HepG2 (cell line): ENCODE data around the gene OR11H7. TPM values are rescaled to one million over a fixed set of nuclear protein-coding genes. Genes with fewer than 3 reads are reported as not detected.

Experiments used
- ATAC-seq: fragments of 200-7000 bp; cut with Tn5 transposase; 3 replicates; pipeline ENCODE4 v1.9.1; 2020; ENCODE audit warnings: mild to moderate bottlenecking, moderate library complexity
- BruUV-seq: library from RNA; stranded (reverse); fragments of 400-500 nt; replicated peaks from 2 replicates; lab custom pipeline; 2021; lab: Mats Ljungman, UMichigan
- CTCF ChIA-PET: fragments of 300-600 bp; formaldehyde crosslinking; extraction: SDS; loops from one replicate; lab custom pipeline; 2021; ENCODE audit warnings: low total read pairs, inconsistent platforms, low intra/inter-chr PET ratio; lab: Yijun Ruan, JAX
- POLR2A ChIA-PET: fragments of 350-600 bp; sonication (Branson Sonifier 250); formaldehyde crosslinking; loops from one replicate; lab custom pipeline; 2020; ENCODE audit warnings: antibody characterized with exemption, inconsistent platforms; lab: Yijun Ruan, JAX
- DNase-seq: peaks from one replicate; pipeline ENCODE4 v3.0.0-alpha.2; 2015; ENCODE audit warnings: low spot score
- FAIRE-seq: peaks from 3 replicates; lab custom pipeline; 2011; peaks lifted over from hg19 to GRCh38; lab: Jason Lieb, UNC
- H2AFZ ChIP-seq: one replicate; pipeline ENCODE4 v1.6.1; 2011; ENCODE audit warnings: low read length, inconsistent platforms
- H3K27ac ChIP-seq: fragments of 300-600 bp; 3 replicates; pipeline ENCODE4 v1.8.0; 2011; ENCODE audit warnings: mixed run types, mild to moderate bottlenecking, mixed read lengths, low read length, inconsistent platforms; ENCODE audit not compliant: insufficient read depth; ENCODE audit errors: extremely low read length
- H3K27me3 ChIP-seq, 2 experiments: fragments of 200-600 bp in 1 of 2; 2 replicates in 1 of 2; 3 replicates in 1 of 2; pipeline versions ENCODE4 v1.6.0 to v1.8.0; 2011; ENCODE audit warnings: low read length in 2 of 2, mild to moderate bottlenecking in 2 of 2, moderate library complexity in 2 of 2, inconsistent platforms in 1 of 2; ENCODE audit not compliant: insufficient read depth in 2 of 2, control insufficient read depth in 1 of 2
- H3K36me3 ChIP-seq, 2 experiments: fragments of 200-600 bp in 1 of 2; replicated peaks in 1 of 2; 2 replicates in 1 of 2; 3 replicates in 1 of 2; pipeline versions ENCODE4 v1.5.1 to v1.8.0; 2011; ENCODE audit warnings: low read length in 2 of 2, inconsistent platforms in 1 of 2; ENCODE audit not compliant: insufficient read depth in 2 of 2, control insufficient read depth in 1 of 2
- H3K4me1 ChIP-seq: 2 replicates; pipeline ENCODE4 v1.5.1; 2012; ENCODE audit warnings: low read length, inconsistent platforms; ENCODE audit not compliant: insufficient read depth
- H3K4me2 ChIP-seq: 2 replicates; pipeline ENCODE4 v1.6.0; 2011; ENCODE audit warnings: low read depth, low read length, inconsistent platforms
- H3K4me3 ChIP-seq, 3 experiments: fragments of 200-600 bp in 1 of 3; sonication (generic), shearing (Covaris generic) in 1 of 3; replicated peaks in 1 of 3; 2 replicates each; pipeline ENCODE4 v1.5.1; 2011 to 2016; ENCODE audit warnings: low read length in 3 of 3, inconsistent platforms in 2 of 3, low read depth in 2 of 3, mild to moderate bottlenecking in 2 of 3, control low read depth in 1 of 3, mixed read lengths in 1 of 3; ENCODE audit not compliant: insufficient read depth in 1 of 3
- H3K79me2 ChIP-seq: one replicate; pipeline ENCODE4 v1.6.1; 2011; ENCODE audit warnings: low read length, inconsistent platforms; ENCODE audit not compliant: insufficient read depth
- H3K9ac ChIP-seq: 2 replicates; pipeline ENCODE4 v1.6.0; 2011; ENCODE audit warnings: mild to moderate bottlenecking, low read depth, low read length, inconsistent platforms; ENCODE audit not compliant: insufficient read depth
- H3K9me3 ChIP-seq: 2 replicates; pipeline ENCODE4 v1.5.1; 2012; ENCODE audit warnings: mild to moderate bottlenecking, low read length
- H4K20me1 ChIP-seq: 2 replicates; pipeline ENCODE4 v1.6.0; 2011; ENCODE audit warnings: inconsistent platforms, mild to moderate bottlenecking, low read length, moderate library complexity; ENCODE audit not compliant: insufficient read depth
- CEBPG ChIP-seq: IDR thresholded peaks from 2 replicates; pipeline ENCODE4 v1.6.1; 2016
- HNF4G ChIP-seq, 2 experiments: sonication (generic) in 1 of 2; formaldehyde crosslinking in 1 of 2; IDR thresholded peaks; 2 replicates each; pipeline versions ENCODE4 v1.4.0 to v1.6.1; 2011 to 2020; ENCODE audit warnings: borderline replicate concordance in 2 of 2, low read depth in 2 of 2, mild to moderate bottlenecking in 2 of 2, low read length in 1 of 2, missing genetic modification reagents in 1 of 2, moderate library complexity in 1 of 2
- KAT7 ChIP-seq: IDR thresholded peaks from 2 replicates; pipeline ENCODE4 v1.6.1; 2018; ENCODE audit warnings: borderline replicate concordance, missing compliant biosample characterization
- ZNF367 ChIP-seq: sonication (generic); formaldehyde crosslinking; IDR thresholded peaks from 2 replicates; pipeline ENCODE4 v1.4.0; 2020; ENCODE audit warnings: missing genetic modification reagents, borderline replicate concordance
- ZNF441 ChIP-seq: sonication (generic); formaldehyde crosslinking; IDR thresholded peaks from 2 replicates; pipeline ENCODE4 v1.7.0; 2021; ENCODE audit warnings: missing genetic modification reagents, borderline replicate concordance
- WGBS: methylation state at CpG from one replicate; pipeline ENCODE4 v1.1.6; 2017; ENCODE audit warnings: low lambda C conversion rate; 5-methylcytosine and 5-hydroxymethylcytosine counted together
- in situ Hi-C: cut with HindIII; loops from 2 replicates; pipeline ENCODE4 v1.10.0; 2017; ENCODE audit warnings: low pct_unique_long_range_greater_than_20kb; ENCODE audit not compliant: extremely low pct_ligation_motif_present
- intact Hi-C: fragments of 100-400 bp; cut with micrococcal nuclease; formaldehyde crosslinking; loops from one replicate; pipeline ENCODE4 v1.10.0; 2022; ENCODE audit not compliant: unreplicated experiment
- polyA plus RNA-seq, 8 experiments: library from polyadenylated mRNA; depleted of rRNA in 3 of 8; stranded (reverse) in 7 of 8; unstranded in 1 of 8; fragments of >200 nt; fragmentation: Illumina TruSeq in 4 of 8; extraction: Trizol in 4 of 8; gene quantifications; 2 replicates each; pipeline versions ENCODE4 v1.2.1 to v1.2.3, GENCODE V29; 2011 to 2016; ENCODE audit warnings: low read depth in 4 of 8, missing spikeins in 1 of 8, mixed read lengths in 1 of 8; ENCODE audit not compliant: insufficient read depth in 1 of 8
- total RNA-seq, 5 experiments: library from RNA; depleted of rRNA; stranded (reverse); fragments of >200 nt; fragmentation: Illumina TruSeq; extraction: Trizol; gene quantifications; 2 replicates each; pipeline ENCODE4 v1.2.3, GENCODE V29; 2016; ENCODE audit warnings: low read depth in 1 of 5
- TF ChIP-seq, protein P1 (sequence below): IDR thresholded peaks from 2 replicates; pipeline ENCODE4 v1.6.1; 2016; ENCODE audit warnings: missing compliant biosample characterization, missing genetic modification reagents, borderline replicate concordance
- TF ChIP-seq, protein P2 (sequence below): sonication (generic); formaldehyde crosslinking; IDR thresholded peaks from 2 replicates; pipeline ENCODE4 v1.5.1; 2020; ENCODE audit warnings: mild to moderate bottlenecking, missing genetic modification reagents, moderate library complexity
- TF ChIP-seq, protein P3 (sequence below): IDR thresholded peaks from 2 replicates; pipeline ENCODE4 v1.6.1; 2016
- TF ChIP-seq, protein P4 (sequence below): sonication (generic); formaldehyde crosslinking; IDR thresholded peaks from 2 replicates; pipeline ENCODE4 v1.4.0; 2020; ENCODE audit warnings: low read depth, mild to moderate bottlenecking, missing genetic modification reagents

The OR11H7 gene
- total and polyA plus RNA-seq, 2 of the 13 experiments (the other 11 are each of a cell fraction or from before 2014, with no cell fraction given), result not detected

DNA sequence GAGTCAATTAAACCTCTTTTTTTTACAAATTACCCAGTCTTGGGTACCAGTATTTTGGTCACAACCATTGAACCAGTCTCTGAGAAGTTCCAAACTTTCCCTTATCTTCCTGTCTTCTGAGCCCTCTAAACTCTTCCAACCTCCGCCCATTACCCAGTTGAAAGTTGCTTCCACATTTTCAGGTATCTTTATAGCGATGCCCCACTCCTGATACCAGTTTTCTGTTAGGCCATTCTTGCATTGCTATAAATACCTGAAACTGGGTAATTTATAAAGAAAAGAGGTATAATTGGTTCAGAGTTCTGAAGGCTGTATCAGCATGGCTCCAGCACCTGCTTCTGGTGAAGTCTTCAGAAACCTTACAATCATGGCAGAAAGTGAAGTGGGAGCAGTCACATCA lies 45.3 kb downstream of the OR11H7 start:
- no peak overlapping the region for H3K4me2 ChIP-seq
- ATAC-seq (no peak), DNase-seq (no peak), FAIRE-seq (no peak)
- intact Hi-C loops (no loop called here), in situ Hi-C loops (no loop called here)
- TF ChIP-seq ZNF367, result no peak
- TF ChIP-seq KAT7, result no peak
- TF ChIP-seq ZNF441 (CRISPR knock-in tag), result no peak
- TF ChIP-seq, protein P1, sequence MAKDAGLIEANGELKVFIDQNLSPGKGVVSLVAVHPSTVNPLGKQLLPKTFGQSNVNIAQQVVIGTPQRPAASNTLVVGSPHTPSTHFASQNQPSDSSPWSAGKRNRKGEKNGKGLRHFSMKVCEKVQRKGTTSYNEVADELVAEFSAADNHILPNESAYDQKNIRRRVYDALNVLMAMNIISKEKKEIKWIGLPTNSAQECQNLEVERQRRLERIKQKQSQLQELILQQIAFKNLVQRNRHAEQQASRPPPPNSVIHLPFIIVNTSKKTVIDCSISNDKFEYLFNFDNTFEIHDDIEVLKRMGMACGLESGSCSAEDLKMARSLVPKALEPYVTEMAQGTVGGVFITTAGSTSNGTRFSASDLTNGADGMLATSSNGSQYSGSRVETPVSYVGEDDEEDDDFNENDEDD (CRISPR knock-in tag), result no peak
- TF ChIP-seq, protein P2, sequence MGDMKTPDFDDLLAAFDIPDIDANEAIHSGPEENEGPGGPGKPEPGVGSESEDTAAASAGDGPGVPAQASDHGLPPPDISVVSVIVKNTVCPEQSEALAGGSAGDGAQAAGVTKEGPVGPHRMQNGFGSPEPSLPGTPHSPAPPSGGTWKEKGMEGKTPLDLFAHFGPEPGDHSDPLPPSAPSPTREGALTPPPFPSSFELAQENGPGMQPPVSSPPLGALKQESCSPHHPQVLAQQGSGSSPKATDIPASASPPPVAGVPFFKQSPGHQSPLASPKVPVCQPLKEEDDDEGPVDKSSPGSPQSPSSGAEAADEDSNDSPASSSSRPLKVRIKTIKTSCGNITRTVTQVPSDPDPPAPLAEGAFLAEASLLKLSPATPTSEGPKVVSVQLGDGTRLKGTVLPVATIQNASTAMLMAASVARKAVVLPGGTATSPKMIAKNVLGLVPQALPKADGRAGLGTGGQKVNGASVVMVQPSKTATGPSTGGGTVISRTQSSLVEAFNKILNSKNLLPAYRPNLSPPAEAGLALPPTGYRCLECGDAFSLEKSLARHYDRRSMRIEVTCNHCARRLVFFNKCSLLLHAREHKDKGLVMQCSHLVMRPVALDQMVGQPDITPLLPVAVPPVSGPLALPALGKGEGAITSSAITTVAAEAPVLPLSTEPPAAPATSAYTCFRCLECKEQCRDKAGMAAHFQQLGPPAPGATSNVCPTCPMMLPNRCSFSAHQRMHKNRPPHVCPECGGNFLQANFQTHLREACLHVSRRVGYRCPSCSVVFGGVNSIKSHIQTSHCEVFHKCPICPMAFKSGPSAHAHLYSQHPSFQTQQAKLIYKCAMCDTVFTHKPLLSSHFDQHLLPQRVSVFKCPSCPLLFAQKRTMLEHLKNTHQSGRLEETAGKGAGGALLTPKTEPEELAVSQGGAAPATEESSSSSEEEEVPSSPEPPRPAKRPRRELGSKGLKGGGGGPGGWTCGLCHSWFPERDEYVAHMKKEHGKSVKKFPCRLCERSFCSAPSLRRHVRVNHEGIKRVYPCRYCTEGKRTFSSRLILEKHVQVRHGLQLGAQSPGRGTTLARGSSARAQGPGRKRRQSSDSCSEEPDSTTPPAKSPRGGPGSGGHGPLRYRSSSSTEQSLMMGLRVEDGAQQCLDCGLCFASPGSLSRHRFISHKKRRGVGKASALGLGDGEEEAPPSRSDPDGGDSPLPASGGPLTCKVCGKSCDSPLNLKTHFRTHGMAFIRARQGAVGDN (CRISPR knock-in tag), result no peak
- no peak for TF ChIP-seq CEBPG (CRISPR knock-in tag)
- TF ChIP-seq, protein P3, sequence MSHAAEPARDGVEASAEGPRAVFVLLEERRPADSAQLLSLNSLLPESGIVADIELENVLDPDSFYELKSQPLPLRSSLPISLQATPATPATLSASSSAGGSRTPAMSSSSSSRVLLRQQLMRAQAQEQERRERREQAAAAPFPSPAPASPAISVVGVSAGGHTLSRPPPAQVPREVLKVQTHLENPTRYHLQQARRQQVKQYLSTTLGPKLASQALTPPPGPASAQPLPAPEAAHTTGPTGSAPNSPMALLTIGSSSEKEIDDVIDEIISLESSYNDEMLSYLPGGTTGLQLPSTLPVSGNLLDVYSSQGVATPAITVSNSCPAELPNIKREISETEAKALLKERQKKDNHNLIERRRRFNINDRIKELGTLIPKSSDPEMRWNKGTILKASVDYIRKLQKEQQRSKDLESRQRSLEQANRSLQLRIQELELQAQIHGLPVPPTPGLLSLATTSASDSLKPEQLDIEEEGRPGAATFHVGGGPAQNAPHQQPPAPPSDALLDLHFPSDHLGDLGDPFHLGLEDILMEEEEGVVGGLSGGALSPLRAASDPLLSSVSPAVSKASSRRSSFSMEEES, result no peak
- no peak for TF ChIP-seq HNF4G (IDR thresholded peaks at IDR 0.05; ENCODE audit: borderline replicate concordance, low read depth, low read length)
- TF ChIP-seq HNF4G (CRISPR knock-in tag; IDR thresholded peaks at IDR 0.05; ENCODE audit: borderline replicate concordance, low read depth), result no peak
- TF ChIP-seq, protein P4, sequence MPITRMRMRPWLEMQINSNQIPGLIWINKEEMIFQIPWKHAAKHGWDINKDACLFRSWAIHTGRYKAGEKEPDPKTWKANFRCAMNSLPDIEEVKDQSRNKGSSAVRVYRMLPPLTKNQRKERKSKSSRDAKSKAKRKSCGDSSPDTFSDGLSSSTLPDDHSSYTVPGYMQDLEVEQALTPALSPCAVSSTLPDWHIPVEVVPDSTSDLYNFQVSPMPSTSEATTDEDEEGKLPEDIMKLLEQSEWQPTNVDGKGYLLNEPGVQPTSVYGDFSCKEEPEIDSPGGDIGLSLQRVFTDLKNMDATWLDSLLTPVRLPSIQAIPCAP, result no peak
- H3K4me1 ChIP-seq, result peaks cover 6% of the 10 kb centered on the region
- H3K36me3 ChIP-seq, result no peaks in the 10 kb centered on the region
- H3K27ac ChIP-seq, result no peak overlapping the region
- no peaks in the 10 kb centered on the region for H4K20me1 ChIP-seq
- WGBS, result over 99% methylated on average over 2 of the region's 2 CpGs
- H3K4me3 ChIP-seq, result no peak overlapping the region
- ChIA-PET CTCF (no interaction called here), POLR2A (no interaction called here)
- BruUV-seq, result no TSS peak
- no peak overlapping the region for H2AFZ ChIP-seq
- no peaks in the 10 kb centered on the region for H3K27me3 ChIP-seq
- H3K9me3 ChIP-seq, result peaks cover 41% of the 10 kb centered on the region
- H3K9ac ChIP-seq, result no peak overlapping the region
- H3K79me2 ChIP-seq, result no peaks in the 10 kb centered on the region
